Stimulated activated CD8-positive, alpha-beta memory T cell treated with anti-CD3 and anti-CD28 coated beads, Interleukin-7, amount 100 ng/mL, for 24 hours (primary cell): Measurements from ENCODE around the gene OSR1.
"Not testable (repeated sequence)": the region's sequence is repeated elsewhere in the genome, so short reads cannot be mapped to it uniquely, and the experiment has no call there.

Source experiments
- DNase-seq: peaks from one replicate; pipeline ENCODE4 v3.0.0-alpha.2; 2020; ENCODE audit warnings: low read depth

Gene OSR1

GRCh38 chr2:19331450-19331849, 27.0 kb downstream of the OSR1 start:
- no peak for DNase-seq

- DNase-seq, result no peak
Measured at GRCh38 chr2:19330436-19330835, 28.0 kb downstream of the OSR1 start.

- no peak for DNase-seq
Measured at GRCh38 chr2:19329445-19329844, 29.0 kb downstream of the OSR1 start.

GRCh38 chr2:19327496-19327895, 30.9 kb downstream of the OSR1 start:
- DNase-seq, result no peak

- no peak for DNase-seq
Measured at GRCh38 chr2:19321946-19322345, 36.5 kb downstream of the OSR1 start.

- DNase-seq, result no peak
Measured at GRCh38 chr2:19320813-19321212, 37.6 kb downstream of the OSR1 start.

GRCh38 chr2:19319698-19320097, 38.7 kb downstream of the OSR1 start:
- DNase-seq, result no peak

GRCh38 chr2:19319064-19319463, 39.4 kb downstream of the OSR1 start:
- no peak for DNase-seq

GRCh38 chr2:19313553-19313952, 44.9 kb downstream of the OSR1 start:
- DNase-seq, result no peak

GRCh38 chr2:19312949-19313348, 45.5 kb downstream of the OSR1 start:
- no peak for DNase-seq

GRCh38 chr2:19306065-19306464, 52.4 kb downstream of the OSR1 start:
- not testable (repeated sequence) for DNase-seq

GRCh38 chr2:19305400-19306055, 52.9 kb downstream of the OSR1 start:
- DNase-seq, result not testable (repeated sequence)

- DNase-seq, result no peak
Measured at GRCh38 chr2:19301706-19302105, 56.7 kb downstream of the OSR1 start.
